ENCODE results near the gene CDH22. TPM values are rescaled to one million over a fixed set of nuclear protein-coding genes. Genes with fewer than 3 reads are reported as not detected.

The CDH22 gene
- total RNA-seq, 1 donor from 2014 or later: 2.0 TPM

- DNase-seq (ENCODE audit: low spot score in 2 of 2): no peak
- no peak for FAIRE-seq
Measured at GRCh38 chr20:46221256-46221833, 87.0 kb downstream of the CDH22 start.

- DNase-seq (ENCODE audit: low spot score in 2 of 2): no peak
- no peak for FAIRE-seq
Measured at GRCh38 chr20:46220455-46221207, 87.7 kb downstream of the CDH22 start.

- FAIRE-seq (no peak), DNase-seq (ENCODE audit: low spot score in 2 of 2) (no peak)
Measured at GRCh38 chr20:46219920-46220319, 88.4 kb downstream of the CDH22 start.

- DNase-seq (ENCODE audit: low spot score in 2 of 2) (no peak), FAIRE-seq (no peak)
Measured at GRCh38 chr20:46219190-46219589, 89.1 kb downstream of the CDH22 start.

- FAIRE-seq: no peak
- no peak for DNase-seq (ENCODE audit: low spot score in 2 of 2)
Measured at GRCh38 chr20:46218656-46219055, 89.6 kb downstream of the CDH22 start.

- DNase-seq (ENCODE audit: low spot score in 2 of 2) (no peak), FAIRE-seq (no peak)
Measured at GRCh38 chr20:46217583-46217982, 90.7 kb downstream of the CDH22 start.

- no peak for DNase-seq (ENCODE audit: low spot score in 2 of 2)
- FAIRE-seq: no peak
Measured at GRCh38 chr20:46216770-46217464, 91.4 kb downstream of the CDH22 start.

- FAIRE-seq (no peak), DNase-seq (ENCODE audit: low spot score in 2 of 2) (no peak)
Measured at GRCh38 chr20:46215913-46216707, 92.2 kb downstream of the CDH22 start.

- no peak for FAIRE-seq
- DNase-seq (ENCODE audit: low spot score in 2 of 2): no peak
Measured at GRCh38 chr20:46214824-46215488, 93.3 kb downstream of the CDH22 start.

- DNase-seq (ENCODE audit: low spot score in 2 of 2) (no peak), FAIRE-seq (no peak)
Measured at GRCh38 chr20:46213946-46214823, 94.1 kb downstream of the CDH22 start.

GRCh38 chr20:46212876-46213275 is 95.4 kb downstream of the CDH22 start:
- no peak for FAIRE-seq

GRCh38 chr20:46212252-46212651 is 96.0 kb downstream of the CDH22 start:
- no peak for FAIRE-seq

More at GRCh38 chr20:46212876-46213275, 95.4 kb downstream of the CDH22 start:
- no peak for DNase-seq (ENCODE audit: low spot score in 2 of 2)

GRCh38 chr20:46211331-46211722 is 97.0 kb downstream of the CDH22 start:
- FAIRE-seq: no peak
- no peak for DNase-seq (ENCODE audit: low spot score in 2 of 2)

More at GRCh38 chr20:46212252-46212651, 96.0 kb downstream of the CDH22 start:
- DNase-seq (ENCODE audit: low spot score in 2 of 2): no peak

- FAIRE-seq: no peak
- no peak for DNase-seq (ENCODE audit: low spot score in 2 of 2)
Measured at GRCh38 chr20:46210672-46211330, 97.5 kb downstream of the CDH22 start.

GRCh38 chr20:46209930-46210671 is 98.2 kb downstream of the CDH22 start:
- DNase-seq (ENCODE audit: low spot score in 2 of 2) (no peak), FAIRE-seq (no peak)

GRCh38 chr20:46207793-46208192 is 100.5 kb downstream of the CDH22 start:
- no peak for DNase-seq (ENCODE audit: low spot score in 2 of 2)
- no peak for FAIRE-seq

- no peak for DNase-seq (ENCODE audit: low spot score in 2 of 2)
- FAIRE-seq: no peak
Measured at GRCh38 chr20:46206992-46207549, 101.2 kb downstream of the CDH22 start.

- FAIRE-seq (no peak), DNase-seq (ENCODE audit: low spot score in 2 of 2) (no peak)
Measured at GRCh38 chr20:46206025-46206424, 102.3 kb downstream of the CDH22 start.

Data from frontal cortex (tissue), 4 donors.